Panc1 (cell line): Measurements from ENCODE around the gene ZNF700. TPM values are rescaled to one million over a fixed set of nuclear protein-coding genes. Genes with fewer than 3 reads are reported as not detected.
"Not testable (repeated sequence)": the region's sequence is repeated elsewhere in the genome, so short reads cannot be mapped to it uniquely, and the experiment has no call there.

Experiments used
- ATAC-seq: fragments of 200-7000 bp; cut with Tn5 transposase; 2 replicates; pipeline ENCODE4 v1.9.1; 2020; ENCODE audit warnings: mild to moderate bottlenecking, moderate library complexity
- BruUV-seq: library from RNA; stranded (reverse); fragments of 400-500 nt; replicated peaks from 2 replicates; lab custom pipeline; 2021; lab: Mats Ljungman, UMichigan
- CTCF ChIA-PET: fragments of 300-600 bp; sonication (Branson Sonifier 250); formaldehyde crosslinking; loops from one replicate; lab custom pipeline; 2022; ENCODE audit warnings: antibody characterized with exemption; lab: Charles Lee
- POLR2A ChIA-PET: fragments of 300-600 bp; sonication (Branson Sonifier 250); formaldehyde crosslinking; loops from one replicate; lab custom pipeline; 2022; ENCODE audit warnings: antibody characterized with exemption; lab: Charles Lee
- DNase-seq: peaks from one replicate; pipeline ENCODE4 v3.0.0-alpha.2; 2010; ENCODE audit warnings: low read depth, low spot score
- H3K27ac ChIP-seq: 2 replicates; pipeline ENCODE4 v1.5.1; 2011; ENCODE audit warnings: mild to moderate bottlenecking, low read length, inconsistent platforms
- H3K27me3 ChIP-seq: fragments of 200-500 bp; sonication (Bioruptor generic); 2 replicates; pipeline ENCODE4 v1.6.0; 2014; ENCODE audit warnings: low read length, inconsistent platforms; ENCODE audit not compliant: control insufficient read depth, insufficient read depth
- H3K36me3 ChIP-seq: fragments of 200-500 bp; sonication (Bioruptor generic); 2 replicates; pipeline ENCODE4 v1.5.1; 2014; ENCODE audit warnings: inconsistent platforms, mild to moderate bottlenecking, low read length, moderate library complexity; ENCODE audit not compliant: control insufficient read depth, insufficient read depth
- H3K4me1 ChIP-seq: 2 replicates; pipeline ENCODE4 v1.5.1; 2011; ENCODE audit warnings: inconsistent platforms, mild to moderate bottlenecking, low read length, moderate library complexity; ENCODE audit not compliant: control insufficient read depth, insufficient read depth
- H3K4me3 ChIP-seq, 2 experiments: 2 replicates each; pipeline ENCODE4 v1.5.1; 2011 to 2012; ENCODE audit warnings: low read depth in 2 of 2, low read length in 2 of 2, mild to moderate bottlenecking in 2 of 2, inconsistent platforms in 1 of 2, moderate library complexity in 1 of 2
- H3K9me3 ChIP-seq: fragments of 200-500 bp; sonication (Bioruptor generic); 2 replicates; pipeline ENCODE4 v1.5.1; 2014; ENCODE audit warnings: low read depth, mild to moderate bottlenecking, inconsistent platforms, low read length, moderate library complexity; ENCODE audit not compliant: control insufficient read depth, insufficient read depth
- POLR2AphosphoS5 ChIP-seq: IDR thresholded peaks from 2 replicates; pipeline ENCODE4 v1.6.1; 2012; ENCODE audit warnings: mild to moderate bottlenecking, low read depth, low read length, moderate library complexity
- SIN3A ChIP-seq: IDR thresholded peaks from 2 replicates; pipeline ENCODE4 v1.6.1; 2012; ENCODE audit warnings: low read depth, mild to moderate bottlenecking, low read length, moderate library complexity, borderline replicate concordance; ENCODE audit not compliant: insufficient read depth
- TCF7L2 ChIP-seq: IDR thresholded peaks from 2 replicates; pipeline ENCODE4 v1.6.1; 2011; ENCODE audit warnings: mild to moderate bottlenecking, low read depth, low read length, inconsistent platforms
- in situ Hi-C: cut with HindIII; loops from 2 replicates; pipeline ENCODE4 v1.10.0; 2016; ENCODE audit warnings: low sequenced_read_pairs, low pct_unique_long_range_greater_than_20kb
- intact Hi-C: fragments of 100-400 bp; cut with micrococcal nuclease; formaldehyde crosslinking; loops from one replicate; pipeline ENCODE4 v1.10.0; 2022; ENCODE audit not compliant: unreplicated experiment
- total RNA-seq: library from RNA; stranded (reverse); gene quantifications from one replicate; pipeline ENCODE4 v1.2.1, GENCODE V29; 2021; ENCODE audit not compliant: unreplicated experiment
- TF ChIP-seq, protein P1 (sequence below), 2 experiments: IDR thresholded peaks; 2 replicates each; pipeline ENCODE4 v1.6.1; 2011 to 2012; ENCODE audit warnings: low read depth in 2 of 2, control low read depth in 1 of 2, low read length in 1 of 2, mild to moderate bottlenecking in 1 of 2, moderate library complexity in 1 of 2; ENCODE audit not compliant: insufficient read depth in 1 of 2
- TF ChIP-seq, protein P2 (sequence below): fragments of 450-650 bp; IDR thresholded peaks from 2 replicates; pipeline ENCODE4 v1.5.1; 2017; ENCODE audit warnings: mild to moderate bottlenecking

Gene ZNF700
- total RNA-seq, 1 experiment from 2014 or later = 10.4 TPM

DNA sequence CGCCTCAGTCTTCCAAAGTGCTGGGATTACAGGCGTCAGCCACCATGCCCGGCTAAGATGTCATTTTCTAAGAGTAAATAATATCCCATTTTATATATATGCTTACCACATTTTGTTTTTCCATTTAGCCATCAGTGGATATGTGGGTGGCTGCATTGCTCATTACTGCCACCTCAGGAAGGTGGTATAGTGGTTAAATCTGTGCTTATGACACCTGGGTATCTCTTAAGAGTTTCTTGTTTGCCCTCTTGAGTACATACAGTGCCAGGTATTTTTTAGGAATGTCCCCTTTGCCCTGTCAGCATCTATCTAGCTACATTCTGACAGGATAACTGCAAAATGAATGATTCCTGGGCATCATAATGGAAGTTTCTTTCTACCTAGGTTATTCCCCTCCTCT, 22.7 kb upstream of the ZNF700 start:
- no TSS peak for BruUV-seq
- Histone ChIP-seq H3K4me1 (no peaks in the 10 kb centered on the region), H3K4me3 (no peak overlapping the region), H3K27ac (no peak overlapping the region), H3K27me3 (no peaks in the 10 kb centered on the region), H3K36me3 (no peaks in the 10 kb centered on the region), H3K9me3 (peaks cover 19% of the 10 kb centered on the region)
- ATAC-seq (no peak), DNase-seq (no peak)
- CTCF ChIA-PET = no interaction called here
- POLR2A ChIA-PET = no interaction called here
- intact Hi-C loops (no loop called here), in situ Hi-C loops (no loop called here)
- TF ChIP-seq SIN3A = no peak

DNA sequence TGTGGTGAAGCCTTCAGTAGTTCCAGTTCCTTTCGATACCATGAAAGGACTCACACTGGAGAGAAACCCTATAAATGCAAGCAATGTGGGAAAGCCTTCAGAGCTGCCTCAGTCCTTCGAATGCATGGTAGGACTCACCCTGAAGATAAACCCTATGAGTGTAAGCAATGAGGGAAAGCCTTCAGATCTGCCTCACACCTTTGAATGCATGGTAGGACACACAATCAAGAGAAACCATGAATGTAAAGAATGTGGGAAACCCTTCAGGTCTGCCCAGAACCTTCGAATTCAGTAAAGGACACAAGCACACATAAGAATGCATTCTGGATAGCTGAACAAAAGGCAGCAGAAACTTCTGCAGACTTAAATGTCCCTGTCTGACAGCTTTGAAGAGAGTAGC, 19.0 kb upstream of the ZNF700 start:
- no TSS peak for BruUV-seq
- no peaks in the 10 kb centered on the region for H3K27me3 ChIP-seq
- no peak overlapping the region for H3K4me3 ChIP-seq
- in situ Hi-C loops (no loop called here), intact Hi-C loops (no loop called here)
- TF ChIP-seq POLR2AphosphoS5 (no peak), SIN3A (no peak), TCF7L2 (no peak)
- TF ChIP-seq, protein P1, sequence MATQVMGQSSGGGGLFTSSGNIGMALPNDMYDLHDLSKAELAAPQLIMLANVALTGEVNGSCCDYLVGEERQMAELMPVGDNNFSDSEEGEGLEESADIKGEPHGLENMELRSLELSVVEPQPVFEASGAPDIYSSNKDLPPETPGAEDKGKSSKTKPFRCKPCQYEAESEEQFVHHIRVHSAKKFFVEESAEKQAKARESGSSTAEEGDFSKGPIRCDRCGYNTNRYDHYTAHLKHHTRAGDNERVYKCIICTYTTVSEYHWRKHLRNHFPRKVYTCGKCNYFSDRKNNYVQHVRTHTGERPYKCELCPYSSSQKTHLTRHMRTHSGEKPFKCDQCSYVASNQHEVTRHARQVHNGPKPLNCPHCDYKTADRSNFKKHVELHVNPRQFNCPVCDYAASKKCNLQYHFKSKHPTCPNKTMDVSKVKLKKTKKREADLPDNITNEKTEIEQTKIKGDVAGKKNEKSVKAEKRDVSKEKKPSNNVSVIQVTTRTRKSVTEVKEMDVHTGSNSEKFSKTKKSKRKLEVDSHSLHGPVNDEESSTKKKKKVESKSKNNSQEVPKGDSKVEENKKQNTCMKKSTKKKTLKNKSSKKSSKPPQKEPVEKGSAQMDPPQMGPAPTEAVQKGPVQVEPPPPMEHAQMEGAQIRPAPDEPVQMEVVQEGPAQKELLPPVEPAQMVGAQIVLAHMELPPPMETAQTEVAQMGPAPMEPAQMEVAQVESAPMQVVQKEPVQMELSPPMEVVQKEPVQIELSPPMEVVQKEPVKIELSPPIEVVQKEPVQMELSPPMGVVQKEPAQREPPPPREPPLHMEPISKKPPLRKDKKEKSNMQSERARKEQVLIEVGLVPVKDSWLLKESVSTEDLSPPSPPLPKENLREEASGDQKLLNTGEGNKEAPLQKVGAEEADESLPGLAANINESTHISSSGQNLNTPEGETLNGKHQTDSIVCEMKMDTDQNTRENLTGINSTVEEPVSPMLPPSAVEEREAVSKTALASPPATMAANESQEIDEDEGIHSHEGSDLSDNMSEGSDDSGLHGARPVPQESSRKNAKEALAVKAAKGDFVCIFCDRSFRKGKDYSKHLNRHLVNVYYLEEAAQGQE (IDR thresholded peaks at IDR 0.05; ENCODE audit: insufficient read depth in 1 of 2, low read depth in 2 of 2, low read length in 1 of 2) = no peak
- TF ChIP-seq, protein P2, sequence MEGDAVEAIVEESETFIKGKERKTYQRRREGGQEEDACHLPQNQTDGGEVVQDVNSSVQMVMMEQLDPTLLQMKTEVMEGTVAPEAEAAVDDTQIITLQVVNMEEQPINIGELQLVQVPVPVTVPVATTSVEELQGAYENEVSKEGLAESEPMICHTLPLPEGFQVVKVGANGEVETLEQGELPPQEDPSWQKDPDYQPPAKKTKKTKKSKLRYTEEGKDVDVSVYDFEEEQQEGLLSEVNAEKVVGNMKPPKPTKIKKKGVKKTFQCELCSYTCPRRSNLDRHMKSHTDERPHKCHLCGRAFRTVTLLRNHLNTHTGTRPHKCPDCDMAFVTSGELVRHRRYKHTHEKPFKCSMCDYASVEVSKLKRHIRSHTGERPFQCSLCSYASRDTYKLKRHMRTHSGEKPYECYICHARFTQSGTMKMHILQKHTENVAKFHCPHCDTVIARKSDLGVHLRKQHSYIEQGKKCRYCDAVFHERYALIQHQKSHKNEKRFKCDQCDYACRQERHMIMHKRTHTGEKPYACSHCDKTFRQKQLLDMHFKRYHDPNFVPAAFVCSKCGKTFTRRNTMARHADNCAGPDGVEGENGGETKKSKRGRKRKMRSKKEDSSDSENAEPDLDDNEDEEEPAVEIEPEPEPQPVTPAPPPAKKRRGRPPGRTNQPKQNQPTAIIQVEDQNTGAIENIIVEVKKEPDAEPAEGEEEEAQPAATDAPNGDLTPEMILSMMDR = no peak
- ATAC-seq (no peak), DNase-seq (no peak)
- H3K4me1 ChIP-seq = no peaks in the 10 kb centered on the region
- H3K27ac ChIP-seq = no peak overlapping the region
- peaks cover 19% of the 10 kb centered on the region for H3K9me3 ChIP-seq
- no peaks in the 10 kb centered on the region for H3K36me3 ChIP-seq
- CTCF ChIA-PET = no interaction called here
- POLR2A ChIA-PET = no interaction called here

DNA sequence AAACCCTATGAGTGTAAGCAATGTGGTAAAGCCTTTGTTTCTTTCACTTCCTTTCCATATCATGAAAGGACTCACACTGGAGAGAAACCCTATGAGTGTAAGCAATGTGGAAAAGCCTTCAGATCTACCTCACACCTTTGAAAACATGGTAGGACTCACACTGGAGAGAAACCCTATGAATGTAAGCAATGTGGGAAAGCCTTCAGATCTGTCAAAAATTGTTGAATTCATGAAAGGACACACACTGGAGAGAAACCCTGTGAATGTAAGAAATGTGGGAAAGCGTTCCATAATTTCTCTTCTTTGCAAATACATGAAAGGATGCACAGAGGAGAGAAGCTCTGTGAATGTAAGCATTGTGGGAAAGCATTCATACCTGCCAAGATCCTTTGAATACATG, 13.0 kb upstream of the ZNF700 start:
- POLR2A ChIA-PET, BruUV-seq, in situ Hi-C loops: not testable (repeated sequence)

DNA sequence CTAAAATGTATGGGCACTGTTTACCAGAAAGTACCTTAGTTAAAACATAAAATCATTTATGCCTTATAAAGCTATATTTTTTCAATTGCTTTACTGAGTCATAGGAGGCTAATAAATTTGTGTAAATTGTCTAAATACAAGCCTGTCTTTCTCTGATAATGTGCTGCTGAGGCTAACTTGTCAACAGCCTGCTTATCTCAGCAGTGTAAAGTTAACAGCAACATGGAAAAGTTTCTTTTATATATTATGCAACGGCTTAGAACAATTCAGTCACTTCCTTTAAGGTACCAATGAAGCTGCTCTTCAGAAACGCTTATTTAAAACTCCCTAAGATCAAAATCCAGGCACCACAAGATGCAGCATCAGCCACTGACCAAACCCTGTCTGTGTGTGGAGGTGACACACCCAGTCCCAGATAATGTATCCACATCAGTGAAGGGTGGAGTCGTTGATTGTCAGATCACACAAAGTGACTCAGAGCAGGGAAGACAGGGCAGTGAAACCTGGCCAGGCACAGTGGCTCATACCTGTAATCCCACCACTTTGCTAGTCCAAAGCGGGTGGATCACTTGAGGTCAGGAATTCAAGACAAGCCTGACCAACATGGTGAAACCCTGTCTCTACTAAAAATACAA, 10.4 kb upstream of the ZNF700 start:
- POLR2A ChIA-PET, H3K4me1 ChIP-seq, H3K27ac ChIP-seq, CTCF ChIA-PET, intact Hi-C loops, DNase-seq, ATAC-seq, H3K27me3 ChIP-seq, in situ Hi-C loops, H3K36me3 ChIP-seq, BruUV-seq, H3K4me3 ChIP-seq: not testable (repeated sequence)
- peaks cover 10% of the 10 kb centered on the region; the same call in 1 of the 2 replicates for H3K9me3 ChIP-seq

More for the DNA sequence above, 13.0 kb upstream of the ZNF700 start:
- DNase-seq, H3K27ac ChIP-seq, ATAC-seq, H3K4me1 ChIP-seq, intact Hi-C loops, CTCF ChIA-PET, H3K4me3 ChIP-seq, H3K36me3 ChIP-seq, H3K27me3 ChIP-seq: not testable (repeated sequence)
- peaks cover 10% of the 10 kb centered on the region; the same call in 1 of the 2 replicates for H3K9me3 ChIP-seq
